Adrenal gland (tissue), 5 donors: ENCODE results near the gene GAL3ST1.

Experiments
- POLR2A ChIP-seq, 2 donors: fragments of 450-650 bp; IDR thresholded peaks; one replicate each; pipeline ENCODE4 v1.6.1; 2017; ENCODE audit warnings: antibody characterized with exemption in 2 of 2, mild to moderate bottlenecking in 2 of 2, moderate library complexity in 1 of 2
- TF ChIP-seq, protein P1 (sequence below), 6 experiments: fragments of 450-650 bp in 4 of 6; fragments of 200-600 bp in 2 of 6; sonication (generic) in 1 of 6; IDR thresholded peaks; 1 replicate in 5 of 6; 2 replicates in 1 of 6; pipeline versions ENCODE4 v1.5.1 to v1.8.0; 2016 to 2021; ENCODE audit warnings: antibody characterized with exemption in 6 of 6, mild to moderate bottlenecking in 2 of 6, moderate library complexity in 1 of 6
- donor health status: DM: no; HTN: no; CAD: no.

DNA sequence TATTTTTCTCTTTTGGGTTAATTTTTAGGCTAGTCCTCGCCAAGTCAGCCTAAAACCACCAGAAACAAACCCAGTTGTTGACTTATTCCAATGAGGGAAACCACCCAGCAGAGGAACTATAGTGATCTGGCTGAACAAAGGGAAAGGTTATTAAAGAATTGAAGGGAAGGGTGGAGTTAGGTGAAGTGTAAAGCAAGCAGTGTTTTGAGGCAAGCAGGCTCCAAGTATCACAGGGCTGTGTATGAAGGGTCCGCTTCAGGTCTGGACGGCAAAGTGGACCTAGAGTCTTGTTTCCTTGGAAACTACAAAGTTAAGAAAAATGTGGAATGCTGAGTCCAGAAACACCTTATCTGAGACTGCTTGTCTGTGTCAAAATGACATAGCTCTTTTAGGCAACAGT is 29.3 kb upstream of the GAL3ST1 start:
- TF ChIP-seq, protein P1, sequence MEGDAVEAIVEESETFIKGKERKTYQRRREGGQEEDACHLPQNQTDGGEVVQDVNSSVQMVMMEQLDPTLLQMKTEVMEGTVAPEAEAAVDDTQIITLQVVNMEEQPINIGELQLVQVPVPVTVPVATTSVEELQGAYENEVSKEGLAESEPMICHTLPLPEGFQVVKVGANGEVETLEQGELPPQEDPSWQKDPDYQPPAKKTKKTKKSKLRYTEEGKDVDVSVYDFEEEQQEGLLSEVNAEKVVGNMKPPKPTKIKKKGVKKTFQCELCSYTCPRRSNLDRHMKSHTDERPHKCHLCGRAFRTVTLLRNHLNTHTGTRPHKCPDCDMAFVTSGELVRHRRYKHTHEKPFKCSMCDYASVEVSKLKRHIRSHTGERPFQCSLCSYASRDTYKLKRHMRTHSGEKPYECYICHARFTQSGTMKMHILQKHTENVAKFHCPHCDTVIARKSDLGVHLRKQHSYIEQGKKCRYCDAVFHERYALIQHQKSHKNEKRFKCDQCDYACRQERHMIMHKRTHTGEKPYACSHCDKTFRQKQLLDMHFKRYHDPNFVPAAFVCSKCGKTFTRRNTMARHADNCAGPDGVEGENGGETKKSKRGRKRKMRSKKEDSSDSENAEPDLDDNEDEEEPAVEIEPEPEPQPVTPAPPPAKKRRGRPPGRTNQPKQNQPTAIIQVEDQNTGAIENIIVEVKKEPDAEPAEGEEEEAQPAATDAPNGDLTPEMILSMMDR (IDR thresholded peaks at IDR 0.05) = no peak
- TF ChIP-seq POLR2A (IDR thresholded peaks at IDR 0.05) = no peak
